Calu3 (cell line): ENCODE measurements around the gene SZRD1. TPM values are rescaled to one million over a fixed set of nuclear protein-coding genes. Genes with fewer than 3 reads are reported as not detected.
"Not testable (repeated sequence)": the region's sequence is repeated elsewhere in the genome, so short reads cannot be mapped to it uniquely, and the experiment has no call there.

Experiments
- BruUV-seq: library from RNA; stranded (reverse); fragments of 400-500 nt; replicated peaks from 2 replicates; lab custom pipeline; 2021; lab: Mats Ljungman, UMichigan
- CTCF ChIA-PET: fragments of 300-600 bp; sonication (Branson Sonifier 250); formaldehyde crosslinking; loops from one replicate; lab custom pipeline; 2022; ENCODE audit warnings: antibody characterized with exemption; lab: Charles Lee
- DNase-seq: peaks from one replicate; pipeline ENCODE4 v3.0.0; 2022
- H3K27ac Mint-ChIP-seq: one replicate; pipeline ENCODE4 v1.8.0; 2022; ENCODE audit warnings: mixed read lengths; ENCODE audit not compliant: unreplicated experiment
- H3K27me3 Mint-ChIP-seq: one replicate; pipeline ENCODE4 v1.8.0; 2022; ENCODE audit warnings: mixed read lengths; ENCODE audit not compliant: unreplicated experiment
- H3K36me3 Mint-ChIP-seq: one replicate; pipeline ENCODE4 v1.8.0; 2022; ENCODE audit warnings: mild to moderate bottlenecking, moderate library complexity, mixed read lengths; ENCODE audit not compliant: insufficient read depth, unreplicated experiment
- H3K4me1 Mint-ChIP-seq: one replicate; pipeline ENCODE4 v1.8.0; 2022; ENCODE audit warnings: mild to moderate bottlenecking, low read depth, mixed read lengths; ENCODE audit not compliant: unreplicated experiment
- H3K4me3 Mint-ChIP-seq: one replicate; pipeline ENCODE4 v1.8.0; 2022; ENCODE audit warnings: mild to moderate bottlenecking, low read depth, moderate library complexity, mixed read lengths; ENCODE audit not compliant: unreplicated experiment
- H3K9me3 Mint-ChIP-seq: one replicate; pipeline ENCODE4 v1.8.0; 2022; ENCODE audit warnings: low read depth, mixed read lengths; ENCODE audit not compliant: unreplicated experiment
- CTCF ChIP-seq: fragments of 200-600 bp; IDR thresholded peaks from one replicate; pipeline ENCODE4 v1.8.0; 2022; ENCODE audit warnings: antibody characterized with exemption; ENCODE audit not compliant: unreplicated experiment
- intact Hi-C: fragments of 100-400 bp; cut with micrococcal nuclease; formaldehyde crosslinking; loops from one replicate; pipeline ENCODE4 v1.10.0; 2022; ENCODE audit not compliant: unreplicated experiment
- total RNA-seq: library from RNA; stranded (reverse); gene quantifications from 2 replicates; pipeline ENCODE4 v1.2.3, GENCODE V29; 2022

SZRD1 gene
- total RNA-seq, 1 experiment from 2014 or later: 95.9 TPM

DNA sequence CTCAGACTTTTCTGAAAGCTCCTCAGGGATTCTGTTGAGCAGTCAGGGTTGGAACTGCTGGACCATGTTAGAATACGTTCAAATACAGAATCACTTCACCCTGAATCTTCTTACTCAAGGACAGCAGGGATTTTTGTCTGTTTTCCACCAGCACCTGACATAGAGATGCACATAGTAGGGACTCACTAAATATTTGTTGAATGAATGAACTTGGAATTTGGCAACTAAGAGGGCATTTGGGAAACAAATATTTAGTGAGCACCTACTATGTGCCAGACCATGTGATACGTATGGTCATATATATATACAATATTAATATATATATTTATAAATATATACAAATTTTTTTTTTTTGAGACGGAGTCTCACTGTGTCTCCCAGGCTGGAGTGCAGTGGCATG lies 10.2 kb upstream of the SZRD1 start:
- H3K36me3 Mint-ChIP-seq: peaks cover 9% of the 10 kb centered on the region
- DNase-seq: no peak
- no peaks in the 10 kb centered on the region for H3K27me3 Mint-ChIP-seq
- intact Hi-C loops: no loop called here
- H3K4me1 Mint-ChIP-seq: no peaks in the 10 kb centered on the region
- H3K9me3 Mint-ChIP-seq: no peaks in the 10 kb centered on the region
- no peak overlapping the region for H3K4me3 Mint-ChIP-seq
- no peak for TF ChIP-seq CTCF
- CTCF ChIA-PET: no interaction called here
- no peak overlapping the region for H3K27ac Mint-ChIP-seq
- BruUV-seq: no TSS peak

DNA sequence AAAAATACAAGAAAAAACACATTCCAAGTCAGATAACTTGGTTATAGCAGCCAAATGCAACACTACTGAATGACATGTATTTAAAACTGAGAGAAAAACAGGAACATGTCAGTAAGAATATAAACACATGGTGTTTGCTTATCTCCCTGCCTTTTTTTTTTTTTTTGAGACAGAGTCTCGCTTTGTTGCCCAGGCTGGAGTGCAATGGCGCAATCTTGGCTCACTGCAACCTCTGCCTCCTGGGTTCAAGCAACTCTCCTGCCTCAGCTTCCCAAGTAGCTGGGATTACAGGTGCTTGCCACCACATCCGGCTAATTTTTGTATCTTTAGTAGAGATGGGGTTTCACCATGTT lies 1.9 kb upstream of the SZRD1 start:
- DNase-seq, H3K27me3 Mint-ChIP-seq, CTCF ChIA-PET, H3K4me3 Mint-ChIP-seq, H3K4me1 Mint-ChIP-seq, H3K9me3 Mint-ChIP-seq, BruUV-seq, H3K27ac Mint-ChIP-seq: not testable (repeated sequence)
- peaks cover 17% of the 10 kb centered on the region for H3K36me3 Mint-ChIP-seq
- intact Hi-C loops: loop anchor here (5.0 kb wide), 1 partner anchor 288 kb away; no protein-coding TSS in a partner anchor

DNA sequence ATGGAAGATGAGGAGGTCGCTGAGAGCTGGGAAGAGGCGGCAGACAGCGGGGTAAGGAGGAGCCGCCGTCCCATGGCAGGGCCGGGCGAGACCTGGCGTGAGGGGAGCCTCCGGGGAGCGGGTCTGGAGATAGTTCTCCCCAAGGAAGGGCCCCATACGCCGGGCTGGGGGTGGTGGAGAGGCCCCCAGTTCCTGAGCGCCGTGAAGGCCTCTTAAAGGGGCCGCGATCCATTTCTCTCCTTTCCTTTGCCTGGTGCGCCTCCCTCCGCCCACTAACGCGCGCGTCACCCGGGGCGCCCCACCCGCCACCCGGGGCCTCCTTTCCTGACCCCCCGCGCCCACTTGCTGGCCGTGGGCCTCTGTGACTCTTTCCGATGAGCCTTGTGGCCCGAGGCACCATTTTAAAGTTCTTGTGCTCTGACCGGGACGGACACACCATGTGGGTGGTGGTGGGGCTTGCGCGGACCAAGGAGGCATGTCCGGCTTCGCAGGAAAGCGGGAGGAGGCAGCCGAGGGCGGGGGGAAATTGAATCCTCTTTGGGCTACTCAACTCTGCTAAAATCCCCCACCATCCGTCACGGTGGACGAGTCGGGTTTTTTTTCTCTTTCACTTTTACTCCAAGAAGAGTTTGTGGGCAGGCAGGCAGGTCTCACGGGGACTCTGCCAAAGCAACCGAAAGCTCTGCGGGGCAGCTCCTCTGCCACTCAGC lies 371 bp downstream of the SZRD1 start:
- peak; percentile 68 for DNase-seq
- BruUV-seq: no TSS peak
- Mint-ChIP-seq H3K4me3 (peak overlapping the region; percentile 87), H3K9me3 (no peaks in the 10 kb centered on the region), H3K27ac (peak overlapping the region; percentile 74), H3K36me3 (peaks cover 17% of the 10 kb centered on the region), H3K27me3 (no peaks in the 10 kb centered on the region), H3K4me1 (peaks cover 16% of the 10 kb centered on the region)
- CTCF ChIA-PET: no interaction called here
- intact Hi-C loops: loop anchor here (5.0 kb wide), 1 partner anchor 290 kb away; no protein-coding TSS in a partner anchor
- TF ChIP-seq CTCF: no peak

GRCh38 chr1:16367968-16368890 lies 1.2 kb downstream of the SZRD1 start:
- Mint-ChIP-seq H3K4me3 (peak overlapping the region; percentile 87), H3K4me1 (peaks cover 24% of the 10 kb centered on the region), H3K27me3 (no peaks in the 10 kb centered on the region), H3K9me3 (no peaks in the 10 kb centered on the region), H3K36me3 (peaks cover 23% of the 10 kb centered on the region), H3K27ac (peak overlapping the region; percentile 74)
- TSS peak; percentile 42 for BruUV-seq
- no peak for TF ChIP-seq CTCF
- CTCF ChIA-PET: no interaction called here
- DNase-seq: no peak
- intact Hi-C loops: loop anchor here (5.0 kb wide), 1 partner anchor 291 kb away; no protein-coding TSS in a partner anchor
